Activated CD4-positive, alpha-beta T cell treated with anti-CD3 and anti-CD28 coated beads, Interleukin-2, amount 10 ng/mL, durations not matched to agents 24 days and 14 days (primary cell): ENCODE results near the gene STK11. TPM values are rescaled to one million over a fixed set of nuclear protein-coding genes. Genes with fewer than 3 reads are reported as not detected.

Source experiments
- DNase-seq: peaks from one replicate; pipeline ENCODE4 v3.0.0; 2022
- H3K27ac Mint-ChIP-seq: one replicate; pipeline ENCODE4 v1.8.0; 2022; ENCODE audit warnings: mild to moderate bottlenecking, mixed read lengths
- H3K27me3 Mint-ChIP-seq: one replicate; pipeline ENCODE4 v1.8.0; 2022; ENCODE audit warnings: mixed read lengths
- H3K36me3 Mint-ChIP-seq: one replicate; pipeline ENCODE4 v1.8.0; 2022; ENCODE audit warnings: low read depth, mild to moderate bottlenecking, mixed read lengths
- H3K4me1 Mint-ChIP-seq: one replicate; pipeline ENCODE4 v1.8.0; 2021; ENCODE audit warnings: mixed read lengths
- H3K4me3 Mint-ChIP-seq: one replicate; pipeline ENCODE4 v1.8.0; 2022; ENCODE audit warnings: mild to moderate bottlenecking, moderate library complexity, mixed read lengths
- H3K9me3 Mint-ChIP-seq: one replicate; pipeline ENCODE4 v1.8.0; 2021; ENCODE audit warnings: mixed read lengths
- intact Hi-C: fragments of 100-400 bp; cut with micrococcal nuclease; formaldehyde crosslinking; loops from one replicate; pipeline ENCODE4 v1.15.1; 2023
- total RNA-seq: library from RNA; stranded (reverse); gene quantifications from 2 replicates; pipeline ENCODE4 v1.2.3, GENCODE V29; 2022

Gene STK11
- total RNA-seq, 1 donor from 2014 or later: 70.9 TPM

GRCh38 chr19:1223018-1223855 is 17.7 kb downstream of the STK11 start:
- Mint-ChIP-seq H3K4me3 (no peak overlapping the region), H3K4me1 (no peaks in the 10 kb centered on the region), H3K36me3 (peaks cover 2% of the 10 kb centered on the region), H3K27ac (no peak overlapping the region), H3K27me3 (no peaks in the 10 kb centered on the region), H3K9me3 (no peaks in the 10 kb centered on the region)
- peak; percentile 76 for DNase-seq
- intact Hi-C loops: no loop called here

DNA sequence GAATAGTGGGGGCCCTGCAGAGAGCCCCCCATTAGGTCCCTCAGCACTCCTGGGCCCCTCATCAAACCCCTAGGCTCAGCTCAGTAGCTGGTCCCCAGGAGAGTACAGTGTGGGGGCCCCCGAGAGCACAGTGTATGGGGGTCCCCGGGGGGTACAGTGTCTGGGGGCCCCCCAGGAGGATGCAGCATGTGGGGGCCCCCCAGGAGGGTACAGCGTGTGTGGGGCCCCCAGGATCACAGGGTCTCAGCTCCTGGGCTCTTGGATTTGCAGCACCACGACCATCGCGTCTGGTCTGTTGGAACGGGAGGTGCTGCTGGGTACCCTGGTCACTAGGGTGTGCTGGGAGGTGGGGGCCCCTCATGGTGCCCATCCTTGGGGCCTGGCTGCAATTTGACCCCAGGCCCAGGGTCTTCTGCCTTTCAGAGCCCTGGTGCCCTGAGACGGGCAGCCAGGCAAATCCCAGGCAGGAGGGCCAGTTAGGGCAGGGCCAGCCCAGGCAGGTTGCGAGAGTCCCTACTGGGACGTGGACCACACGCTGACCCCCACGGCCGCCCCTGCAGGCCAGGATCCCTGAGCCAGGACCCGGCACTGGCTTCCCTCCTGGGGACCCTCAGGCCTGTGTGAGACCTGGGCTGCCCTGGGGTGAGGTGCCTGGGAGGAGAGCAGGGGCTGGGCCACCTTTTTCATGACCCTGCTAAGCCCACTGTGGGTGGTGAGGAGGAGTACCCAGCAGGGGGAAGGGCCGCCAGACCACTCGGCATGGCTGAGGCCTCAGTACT is 18.7 kb downstream of the STK11 start:
- Mint-ChIP-seq H3K4me3 (no peak overlapping the region), H3K9me3 (no peaks in the 10 kb centered on the region), H3K36me3 (peaks cover 2% of the 10 kb centered on the region), H3K27me3 (no peaks in the 10 kb centered on the region), H3K27ac (no peak overlapping the region), H3K4me1 (no peaks in the 10 kb centered on the region)
- intact Hi-C loops: no loop called here
- no peak for DNase-seq

- intact Hi-C loops: no loop called here
- no peaks in the 10 kb centered on the region for H3K27me3 Mint-ChIP-seq
- no peak overlapping the region for H3K27ac Mint-ChIP-seq
- no peaks in the 10 kb centered on the region for H3K9me3 Mint-ChIP-seq
- no peak for DNase-seq
- H3K4me1 Mint-ChIP-seq: no peaks in the 10 kb centered on the region
- H3K4me3 Mint-ChIP-seq: no peak overlapping the region
- peaks cover 2% of the 10 kb centered on the region for H3K36me3 Mint-ChIP-seq
Measured at GRCh38 chr19:1224847-1225246, 19.3 kb downstream of the STK11 start.

- Mint-ChIP-seq H3K36me3 (peaks cover 2% of the 10 kb centered on the region), H3K4me3 (no peak overlapping the region), H3K27me3 (no peaks in the 10 kb centered on the region), H3K9me3 (no peaks in the 10 kb centered on the region), H3K4me1 (no peaks in the 10 kb centered on the region), H3K27ac (no peak overlapping the region)
- DNase-seq: no peak
- intact Hi-C loops: no loop called here
Measured at GRCh38 chr19:1225440-1226226, 20.1 kb downstream of the STK11 start.

GRCh38 chr19:1226227-1226518 is 20.6 kb downstream of the STK11 start:
- H3K27me3 Mint-ChIP-seq: no peaks in the 10 kb centered on the region
- H3K27ac Mint-ChIP-seq: no peak overlapping the region
- intact Hi-C loops: no loop called here
- H3K9me3 Mint-ChIP-seq: no peaks in the 10 kb centered on the region
- H3K4me3 Mint-ChIP-seq: no peak overlapping the region
- no peaks in the 10 kb centered on the region for H3K4me1 Mint-ChIP-seq
- H3K36me3 Mint-ChIP-seq: peaks cover 2% of the 10 kb centered on the region
- DNase-seq: no peak

DNA sequence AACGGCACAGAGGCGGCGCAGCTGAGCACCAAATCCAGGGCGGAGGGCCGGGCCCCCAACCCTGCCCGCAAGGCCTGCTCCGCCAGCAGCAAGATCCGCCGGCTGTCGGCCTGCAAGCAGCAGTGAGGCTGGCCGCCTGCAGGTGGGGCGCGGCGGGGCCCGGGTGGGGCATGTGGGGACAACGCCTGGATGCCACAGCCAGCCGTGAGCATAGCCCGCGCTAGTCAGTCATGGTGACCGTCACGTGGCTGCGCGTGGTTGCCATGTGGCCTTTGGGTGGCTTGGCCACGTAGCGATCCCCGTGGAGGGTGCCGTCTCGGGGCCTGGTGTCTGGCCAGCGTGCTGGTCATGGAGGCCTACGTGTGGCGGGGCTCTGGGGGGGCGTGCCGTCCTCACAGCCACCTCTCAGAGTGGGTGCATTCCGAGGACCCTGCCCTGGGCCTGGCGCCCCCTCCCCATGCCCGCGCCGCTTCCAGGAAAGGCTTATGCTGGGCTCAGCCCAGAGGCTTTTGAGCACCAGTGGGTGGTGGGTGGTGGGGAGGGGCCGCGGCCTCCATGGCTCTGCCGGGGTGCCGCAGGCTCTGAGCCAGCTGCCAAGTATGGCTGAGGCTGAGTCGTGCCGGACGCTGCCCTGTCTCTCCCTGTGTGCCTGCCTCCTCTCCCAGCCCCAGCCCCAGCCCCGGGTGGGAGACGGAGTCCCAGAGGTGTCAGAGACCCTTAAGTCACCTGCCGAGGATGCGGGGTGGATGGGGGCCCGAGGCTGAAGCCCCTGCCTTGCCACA is 21.1 kb downstream of the STK11 start:
- no peaks in the 10 kb centered on the region for H3K27me3 Mint-ChIP-seq
- intact Hi-C loops: no loop called here
- H3K9me3 Mint-ChIP-seq: no peaks in the 10 kb centered on the region
- no peak for DNase-seq
- H3K4me1 Mint-ChIP-seq: no peaks in the 10 kb centered on the region
- H3K4me3 Mint-ChIP-seq: no peak overlapping the region
- H3K36me3 Mint-ChIP-seq: peaks cover 2% of the 10 kb centered on the region
- no peak overlapping the region for H3K27ac Mint-ChIP-seq

DNA sequence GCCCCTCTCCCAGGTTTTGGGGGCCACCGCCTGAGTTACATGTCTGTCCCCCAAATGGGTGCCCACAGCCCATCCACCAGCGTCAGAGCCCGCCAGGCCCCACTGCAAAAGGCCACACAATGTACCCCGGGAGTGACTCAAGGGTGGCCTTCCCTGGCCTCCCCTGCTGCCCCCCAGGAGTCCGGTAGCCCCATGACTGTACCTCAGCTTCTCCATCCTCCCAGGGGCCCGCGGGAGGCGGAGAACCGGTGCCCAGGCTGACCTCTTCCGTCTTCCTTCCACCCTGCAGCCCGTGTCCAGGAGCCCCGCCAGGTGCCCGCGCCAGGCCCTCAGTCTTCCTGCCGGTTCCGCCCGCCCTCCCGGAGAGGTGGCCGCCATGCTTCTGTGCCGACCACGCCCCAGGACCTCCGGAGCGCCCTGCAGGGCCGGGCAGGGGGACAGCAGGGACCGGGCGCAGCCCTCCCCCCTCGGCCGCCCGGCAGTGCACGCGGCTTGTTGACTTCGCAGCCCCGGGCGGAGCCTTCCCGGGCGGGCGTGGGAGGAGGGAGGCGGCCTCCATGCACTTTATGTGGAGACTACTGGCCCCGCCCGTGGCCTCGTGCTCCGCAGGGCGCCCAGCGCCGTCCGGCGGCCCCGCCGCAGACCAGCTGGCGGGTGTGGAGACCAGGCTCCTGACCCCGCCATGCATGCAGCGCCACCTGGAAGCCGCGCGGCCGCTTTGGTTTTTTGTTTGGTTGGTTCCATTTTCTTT is 21.9 kb downstream of the STK11 start:
- H3K36me3 Mint-ChIP-seq: peaks cover 2% of the 10 kb centered on the region
- no peak for DNase-seq
- intact Hi-C loops: no loop called here
- peaks cover 2% of the 10 kb centered on the region for H3K4me1 Mint-ChIP-seq
- H3K4me3 Mint-ChIP-seq: no peak overlapping the region
- no peaks in the 10 kb centered on the region for H3K27me3 Mint-ChIP-seq
- no peaks in the 10 kb centered on the region for H3K9me3 Mint-ChIP-seq
- no peak overlapping the region for H3K27ac Mint-ChIP-seq

GRCh38 chr19:1228161-1228957 is 22.8 kb downstream of the STK11 start:
- intact Hi-C loops: no loop called here
- H3K27ac Mint-ChIP-seq: no peak overlapping the region
- DNase-seq: no peak
- no peaks in the 10 kb centered on the region for H3K9me3 Mint-ChIP-seq
- peaks cover 2% of the 10 kb centered on the region for H3K4me1 Mint-ChIP-seq
- peaks cover 2% of the 10 kb centered on the region for H3K36me3 Mint-ChIP-seq
- H3K4me3 Mint-ChIP-seq: no peak overlapping the region
- no peaks in the 10 kb centered on the region for H3K27me3 Mint-ChIP-seq

- intact Hi-C loops: no loop called here
- peaks cover 2% of the 10 kb centered on the region for H3K36me3 Mint-ChIP-seq
- H3K27me3 Mint-ChIP-seq: no peaks in the 10 kb centered on the region
- no peak overlapping the region for H3K4me3 Mint-ChIP-seq
- DNase-seq: no peak
- H3K9me3 Mint-ChIP-seq: no peaks in the 10 kb centered on the region
- peaks cover 2% of the 10 kb centered on the region for H3K4me1 Mint-ChIP-seq
- H3K27ac Mint-ChIP-seq: no peak overlapping the region
Measured at GRCh38 chr19:1229056-1229923, 23.7 kb downstream of the STK11 start.

DNA sequence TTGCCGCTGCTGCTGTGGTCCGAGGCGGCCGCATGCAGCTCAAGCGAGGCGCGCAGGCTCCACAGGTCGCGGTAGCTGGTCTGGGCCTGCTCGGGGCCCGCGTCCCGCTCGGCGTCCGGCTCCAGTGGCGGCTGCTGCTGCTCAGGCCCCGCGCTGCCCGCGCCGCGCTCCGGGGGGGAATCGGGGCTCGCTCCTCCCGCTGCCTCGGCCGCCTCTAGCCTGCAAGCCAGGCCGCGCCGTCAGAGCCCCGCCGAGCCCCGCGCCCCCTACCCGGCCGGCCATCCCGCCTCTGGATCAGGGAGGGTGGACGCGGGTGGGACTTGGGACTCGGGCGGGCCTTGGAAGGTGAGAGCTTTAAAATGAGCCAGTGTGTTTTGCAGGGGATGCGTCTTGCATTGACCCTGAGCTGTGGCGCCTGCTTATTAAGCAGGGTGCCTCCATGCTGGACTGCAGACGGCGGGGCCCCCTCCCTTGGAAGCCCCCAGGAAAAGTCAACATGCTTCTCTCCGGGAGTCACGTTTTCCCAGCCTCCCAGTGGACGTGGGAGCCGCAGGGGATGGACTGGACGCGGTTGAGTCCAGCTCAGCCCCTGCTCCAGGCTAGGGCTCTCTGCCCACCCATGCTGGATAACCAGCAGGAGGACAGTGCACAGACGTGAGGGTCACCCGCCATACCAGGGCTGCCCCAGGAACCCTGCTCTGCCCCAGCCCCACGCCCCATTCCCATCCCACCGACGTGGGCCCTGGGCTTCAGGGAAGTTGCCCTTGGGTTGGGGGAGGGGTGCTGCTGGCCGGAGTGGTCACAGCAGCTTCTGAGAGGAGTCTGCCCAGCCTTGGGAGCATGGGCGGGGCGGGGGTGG is 24.6 kb downstream of the STK11 start:
- intact Hi-C loops: no loop called here

GRCh38 chr19:1230783-1231489 is 25.4 kb downstream of the STK11 start:
- DNase-seq: no peak
- H3K27ac Mint-ChIP-seq: no peak overlapping the region
- intact Hi-C loops: no loop called here
- H3K9me3 Mint-ChIP-seq: no peaks in the 10 kb centered on the region
- peaks cover 2% of the 10 kb centered on the region for H3K4me1 Mint-ChIP-seq
- H3K36me3 Mint-ChIP-seq: peaks cover 2% of the 10 kb centered on the region
- no peaks in the 10 kb centered on the region for H3K27me3 Mint-ChIP-seq
- H3K4me3 Mint-ChIP-seq: no peak overlapping the region

More for the DNA sequence above, 24.6 kb downstream of the STK11 start:
- H3K27me3 Mint-ChIP-seq: no peaks in the 10 kb centered on the region
- no peaks in the 10 kb centered on the region for H3K9me3 Mint-ChIP-seq
- no peak for DNase-seq
- H3K36me3 Mint-ChIP-seq: peaks cover 2% of the 10 kb centered on the region
- peaks cover 2% of the 10 kb centered on the region for H3K4me1 Mint-ChIP-seq
- H3K27ac Mint-ChIP-seq: no peak overlapping the region
- H3K4me3 Mint-ChIP-seq: no peak overlapping the region
